Measurements from ENCODE around the gene KDM6B.

- TF ChIP-seq CTCF (IDR thresholded peaks at IDR 0.05) (no peak), POLR2A (IDR thresholded peaks at IDR 0.05) (no peak), EP300 (IDR thresholded peaks at IDR 0.05) (no peak)
Measured at GRCh38 chr17:7845359-7846062, 11.5 kb downstream of the KDM6B start.
